ENCODE measurements around the gene ADAMTSL2. TPM values are rescaled to one million over a fixed set of nuclear protein-coding genes. Genes with fewer than 3 reads are reported as not detected.

The ADAMTSL2 gene
- total and polyA plus RNA-seq, 2 of the 13 experiments (the other 11 are each of a cell fraction or from before 2014, with no cell fraction given): 1.9 to 3.8 TPM

DNA sequence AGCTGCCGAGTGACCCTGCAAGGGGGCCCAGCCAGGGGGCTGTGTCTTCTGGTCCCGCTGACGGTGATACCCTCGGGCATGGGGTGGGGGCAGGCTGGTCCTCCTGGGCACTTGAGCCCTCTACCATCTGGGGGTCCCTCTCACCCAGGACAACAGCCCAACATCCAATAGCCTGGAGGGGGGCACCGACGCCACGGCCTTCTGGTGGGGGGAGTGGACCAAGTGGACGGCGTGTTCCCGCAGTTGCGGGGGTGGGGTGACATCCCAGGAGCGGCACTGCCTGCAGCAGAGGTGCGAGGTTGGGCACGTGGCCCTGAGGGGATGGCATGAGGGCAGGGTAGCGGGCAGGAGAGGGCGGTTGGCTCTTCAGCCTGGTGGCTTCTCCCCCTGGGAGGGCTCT, 2.8 kb downstream of the ADAMTSL2 start (continued):
- TF ChIP-seq, protein P1, sequence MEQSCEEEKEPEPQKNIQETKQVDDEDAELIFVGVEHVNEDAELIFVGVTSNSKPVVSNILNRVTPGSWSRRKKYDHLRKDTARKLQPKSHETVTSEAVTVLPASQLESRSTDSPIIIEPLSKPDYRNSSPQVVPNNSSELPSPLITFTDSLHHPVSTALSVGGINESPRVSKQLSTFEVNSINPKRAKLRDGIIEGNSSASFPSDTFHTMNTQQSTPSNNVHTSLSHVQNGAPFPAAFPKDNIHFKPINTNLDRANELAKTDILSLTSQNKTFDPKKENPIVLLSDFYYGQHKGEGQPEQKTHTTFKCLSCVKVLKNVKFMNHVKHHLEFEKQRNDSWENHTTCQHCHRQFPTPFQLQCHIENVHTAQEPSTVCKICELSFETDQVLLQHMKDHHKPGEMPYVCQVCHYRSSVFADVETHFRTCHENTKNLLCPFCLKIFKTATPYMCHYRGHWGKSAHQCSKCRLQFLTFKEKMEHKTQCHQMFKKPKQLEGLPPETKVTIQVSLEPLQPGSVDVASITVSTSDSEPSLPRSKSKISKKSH (CRISPR knock-in tag; IDR thresholded peaks at IDR 0.05; ENCODE audit: borderline replicate concordance): no peak
- TF ChIP-seq RBFOX2 (IDR thresholded peaks at IDR 0.05; ENCODE audit: low read depth, low read length) (no peak), ZNF44 (CRISPR knock-in tag; IDR thresholded peaks at IDR 0.05) (no peak)
- TF ChIP-seq, protein P2, sequence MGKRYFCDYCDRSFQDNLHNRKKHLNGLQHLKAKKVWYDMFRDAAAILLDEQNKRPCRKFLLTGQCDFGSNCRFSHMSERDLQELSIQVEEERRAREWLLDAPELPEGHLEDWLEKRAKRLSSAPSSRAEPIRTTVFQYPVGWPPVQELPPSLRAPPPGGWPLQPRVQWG (CRISPR knock-in tag; IDR thresholded peaks at IDR 0.05; ENCODE audit: borderline replicate concordance, low read depth): no peak
- TF ChIP-seq, protein P3, sequence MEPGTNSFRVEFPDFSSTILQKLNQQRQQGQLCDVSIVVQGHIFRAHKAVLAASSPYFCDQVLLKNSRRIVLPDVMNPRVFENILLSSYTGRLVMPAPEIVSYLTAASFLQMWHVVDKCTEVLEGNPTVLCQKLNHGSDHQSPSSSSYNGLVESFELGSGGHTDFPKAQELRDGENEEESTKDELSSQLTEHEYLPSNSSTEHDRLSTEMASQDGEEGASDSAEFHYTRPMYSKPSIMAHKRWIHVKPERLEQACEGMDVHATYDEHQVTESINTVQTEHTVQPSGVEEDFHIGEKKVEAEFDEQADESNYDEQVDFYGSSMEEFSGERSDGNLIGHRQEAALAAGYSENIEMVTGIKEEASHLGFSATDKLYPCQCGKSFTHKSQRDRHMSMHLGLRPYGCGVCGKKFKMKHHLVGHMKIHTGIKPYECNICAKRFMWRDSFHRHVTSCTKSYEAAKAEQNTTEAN (CRISPR knock-in tag; conservative IDR thresholded peaks at IDR 0.05): no peak

DNA sequence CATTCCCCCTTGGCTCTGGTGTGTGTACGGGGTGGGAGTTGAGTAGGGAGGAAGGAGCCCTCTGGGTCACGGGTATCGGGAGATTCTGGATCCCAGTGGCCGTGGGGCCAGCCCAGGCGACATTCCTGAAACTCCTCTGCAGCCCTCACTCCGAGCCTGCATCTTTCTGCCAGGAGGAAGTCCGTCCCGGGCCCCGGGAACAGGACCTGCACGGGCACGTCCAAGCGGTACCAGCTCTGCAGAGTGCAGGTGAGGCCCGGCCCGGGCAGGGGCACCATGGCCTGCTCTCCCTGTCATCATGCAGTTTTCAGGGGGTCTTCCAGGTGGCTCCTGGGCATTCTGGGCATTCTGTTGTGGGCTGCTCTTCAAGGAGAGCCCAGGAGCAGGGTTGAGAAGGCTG, 3.7 kb downstream of the ADAMTSL2 start:
- no peak overlapping the region for H3K4me3 ChIP-seq (replicated peaks in 1 of 3; ENCODE audit: insufficient read depth in 1 of 3, low read depth in 2 of 3, low read length in 3 of 3)
- no peak for DNase-seq (ENCODE audit: low spot score)
- no peak overlapping the region for H3K27ac ChIP-seq (ENCODE audit: extremely low read length, insufficient read depth, low read length)
- no peaks in the 10 kb centered on the region for H3K9me3 ChIP-seq (ENCODE audit: low read length)
- H2AFZ ChIP-seq (ENCODE audit: low read length): no peak overlapping the region
- 82% methylated on average over 10 of the region's 14 CpGs for WGBS (ENCODE audit: low lambda C conversion rate)
- ATAC-seq: no peak
- no peak for FAIRE-seq
- H3K36me3 ChIP-seq (replicated peaks in 1 of 2; ENCODE audit: control insufficient read depth in 1 of 2, insufficient read depth in 2 of 2, low read length in 2 of 2): no peaks in the 10 kb centered on the region; a peak in 1 of 5 replicates
- no peaks in the 10 kb centered on the region for H3K79me2 ChIP-seq (ENCODE audit: insufficient read depth, low read length)
- H3K4me1 ChIP-seq (ENCODE audit: insufficient read depth, low read length): peaks cover 17% of the 10 kb centered on the region
- 0 out of 2 replicates have a peak, but pooled peaks cover 2% of the 10 kb centered on the region for H4K20me1 ChIP-seq (ENCODE audit: insufficient read depth, low read length)
- no peak overlapping the region for H3K9ac ChIP-seq (ENCODE audit: insufficient read depth, low read depth, low read length)
- H3K27me3 ChIP-seq (ENCODE audit: control insufficient read depth in 1 of 2, insufficient read depth in 2 of 2, low read length in 2 of 2): peaks cover 0 to 5% of the 10 kb centered on the region in 2 experiments; a peak in 1 of 5 replicates
- POLR2A ChIA-PET: no interaction called here
- H3K4me2 ChIP-seq (ENCODE audit: low read depth, low read length): no peak overlapping the region
- CTCF ChIA-PET (ENCODE audit: low intra/inter-chr PET ratio, low total read pairs): no interaction called here
- TF ChIP-seq ZNF446 (CRISPR knock-in tag; IDR thresholded peaks at IDR 0.05) (no peak), ZNF224 (CRISPR knock-in tag; IDR thresholded peaks at IDR 0.05) (no peak), MBD4 (IDR thresholded peaks at IDR 0.05; ENCODE audit: borderline replicate concordance, low read length) (no peak)
- BruUV-seq (replicated peaks): no TSS peak
- in situ Hi-C loops (cut with HindIII; ENCODE audit: extremely low pct_ligation_motif_present, low pct_unique_long_range_greater_than_20kb): loop anchor here (25.0 kb wide), 1 partner anchor 199 kb away; the partner anchor contains the start of gene SARDH
- intact Hi-C loops (cut with micrococcal nuclease; ENCODE audit: unreplicated experiment): no loop called here
